HCT116 (cell line): ENCODE data around the gene SCUBE2.

Experiments
- CTCF ChIP-seq, 3 experiments: fragments of 200-600 bp in 1 of 3; sonication (generic) in 1 of 3; IDR thresholded peaks in 2 of 3; conservative IDR thresholded peaks in 1 of 3; 2 replicates each; pipeline ENCODE4 v1.5.1; 2012 to 2017; ENCODE audit warnings: low read depth in 2 of 3, low read length in 2 of 3, antibody characterized with exemption in 1 of 3, borderline replicate concordance in 1 of 3, control low read depth in 1 of 3, mild to moderate bottlenecking in 1 of 3, mixed read lengths in 1 of 3, mixed run types in 1 of 3, moderate library complexity in 1 of 3; ENCODE audit not compliant: insufficient read depth in 1 of 3
- EZH2 ChIP-seq: fragments of 200-600 bp; sonication (generic); IDR thresholded peaks from 2 replicates; pipeline ENCODE4 v1.6.1; 2017; ENCODE audit warnings: antibody characterized with exemption, mixed run types
- FOSL1 ChIP-seq: IDR thresholded peaks from 2 replicates; pipeline ENCODE4 v1.6.1; 2012; ENCODE audit warnings: low read depth
- POLR2A ChIP-seq: IDR thresholded peaks from 2 replicates; pipeline ENCODE4 v1.7.0; 2011; ENCODE audit warnings: borderline replicate concordance; ENCODE audit not compliant: insufficient read depth, insufficient read length; ENCODE audit errors: extremely low read depth
- POLR2AphosphoS5 ChIP-seq: IDR thresholded peaks from 2 replicates; pipeline ENCODE4 v1.6.1; 2011; ENCODE audit warnings: mild to moderate bottlenecking, low read depth, low read length, moderate library complexity
- RAD21 ChIP-seq: IDR thresholded peaks from 2 replicates; pipeline ENCODE4 v1.6.1; 2012; ENCODE audit warnings: low read depth, mild to moderate bottlenecking
- SIN3A ChIP-seq: IDR thresholded peaks from 2 replicates; pipeline ENCODE4 v1.6.1; 2012; ENCODE audit warnings: low read depth
- SP1 ChIP-seq: IDR thresholded peaks from 2 replicates; pipeline ENCODE4 v1.6.1; 2012; ENCODE audit warnings: low read depth

GRCh38 chr11:9133956-9134355 lies 42.6 kb upstream of the SCUBE2 start:
- TF ChIP-seq CTCF (IDR thresholded peaks at IDR 0.05 in 2 of 3, conservative IDR thresholded peaks at IDR 0.05 in 1 of 3; ENCODE audit: borderline replicate concordance in 1 of 3, insufficient read depth in 1 of 3, low read depth in 2 of 3, low read length in 2 of 3) (no peak), POLR2A (no peak), POLR2AphosphoS5 (no peak), RAD21 (no peak), FOSL1 (no peak), EZH2 (no peak), SIN3A (no peak), SP1 (no peak)
